Stimulated activated CD8-positive, alpha-beta memory T cell treated with anti-CD3 and anti-CD28 coated beads, Interleukin-7, amount 100 ng/mL, for 1 hour (primary cell): ENCODE data around the gene RAB11FIP4.

Experiments
- DNase-seq, 2 donors: peaks; one replicate each; pipeline ENCODE4 v3.0.0-alpha.2; 2020; ENCODE audit warnings: low read depth in 2 of 2

RAB11FIP4 gene

GRCh38 chr17:31497994-31498826, 106.7 kb downstream of the RAB11FIP4 start:
- DNase-seq, result no peak

- DNase-seq, result no peak
Measured at GRCh38 chr17:31499771-31500554, 108.5 kb downstream of the RAB11FIP4 start.

- no peak for DNase-seq
Measured at GRCh38 chr17:31506517-31506916, 115.0 kb downstream of the RAB11FIP4 start.

- DNase-seq, result peak; percentile 34 to 42
Measured at GRCh38 chr17:31508288-31509094, 117.0 kb downstream of the RAB11FIP4 start.

- DNase-seq, result no peak
Measured at GRCh38 chr17:31509095-31509804, 117.8 kb downstream of the RAB11FIP4 start.

- no peak for DNase-seq
Measured at GRCh38 chr17:31509805-31510177, 118.3 kb downstream of the RAB11FIP4 start.

- no peak for DNase-seq
Measured at GRCh38 chr17:31510308-31511194, 119.1 kb downstream of the RAB11FIP4 start.

- no peak for DNase-seq
Measured at GRCh38 chr17:31511195-31511578, 119.7 kb downstream of the RAB11FIP4 start.

- DNase-seq, result no peak
Measured at GRCh38 chr17:31511580-31511979, 120.1 kb downstream of the RAB11FIP4 start.

GRCh38 chr17:31512104-31512740, 120.7 kb downstream of the RAB11FIP4 start:
- DNase-seq, result no peak

- no peak for DNase-seq
Measured at GRCh38 chr17:31512796-31513195, 121.3 kb downstream of the RAB11FIP4 start.

- DNase-seq, result no peak
Measured at GRCh38 chr17:31513731-31514427, 122.4 kb downstream of the RAB11FIP4 start.

- no peak for DNase-seq
Measured at GRCh38 chr17:31515267-31515666, 123.8 kb downstream of the RAB11FIP4 start.

GRCh38 chr17:31517524-31517923, 126.0 kb downstream of the RAB11FIP4 start:
- DNase-seq, result no peak

GRCh38 chr17:31518478-31518877, 127.0 kb downstream of the RAB11FIP4 start:
- DNase-seq, result no peak

GRCh38 chr17:31521632-31522283, 130.3 kb downstream of the RAB11FIP4 start:
- DNase-seq, result no peak

GRCh38 chr17:31522284-31522931, 130.9 kb downstream of the RAB11FIP4 start:
- DNase-seq, result no peak

- DNase-seq, result no peak
Measured at GRCh38 chr17:31522987-31523495, 131.6 kb downstream of the RAB11FIP4 start.
